HepG2 (cell line): ENCODE data around the gene PSPH. TPM values are rescaled to one million over a fixed set of nuclear protein-coding genes. Genes with fewer than 3 reads are reported as not detected.

Experiments
- BCL6 ChIP-seq: IDR thresholded peaks from 2 replicates; pipeline ENCODE4 v1.6.1; 2016; ENCODE audit warnings: missing genetic modification reagents, missing compliant biosample characterization
- BRCA1 ChIP-seq: sonication (generic); formaldehyde crosslinking; IDR thresholded peaks from 2 replicates; pipeline ENCODE4 v1.4.0; 2020; ENCODE audit warnings: missing genetic modification reagents
- BRD4 ChIP-seq: sonication (generic); formaldehyde crosslinking; IDR thresholded peaks from 2 replicates; pipeline ENCODE4 v1.4.0; 2020; ENCODE audit warnings: missing genetic modification reagents
- CEBPG ChIP-seq: IDR thresholded peaks from 2 replicates; pipeline ENCODE4 v1.6.1; 2016
- KLF11 ChIP-seq: IDR thresholded peaks from 2 replicates; pipeline ENCODE4 v1.6.1; 2016; ENCODE audit warnings: missing compliant biosample characterization
- NKX3-1 ChIP-seq: sonication (generic); formaldehyde crosslinking; IDR thresholded peaks from 2 replicates; pipeline ENCODE4 v1.5.0; 2020; ENCODE audit warnings: missing genetic modification reagents
- PITX1 ChIP-seq: sonication (generic); formaldehyde crosslinking; IDR thresholded peaks from 2 replicates; pipeline ENCODE4 v1.5.1; 2020; ENCODE audit warnings: mild to moderate bottlenecking, missing genetic modification reagents
- SNRNP70 ChIP-seq: fragments of 200-400 bp; formaldehyde crosslinking; IDR thresholded peaks from 2 replicates; pipeline ENCODE4 v1.6.1; 2017; ENCODE audit warnings: mild to moderate bottlenecking, low read depth, low read length, moderate library complexity
- ZNF556 ChIP-seq: sonication (generic); formaldehyde crosslinking; IDR thresholded peaks from 2 replicates; pipeline ENCODE4 v1.4.0; 2020; ENCODE audit warnings: mild to moderate bottlenecking, missing genetic modification reagents, borderline replicate concordance
- ZNF563 ChIP-seq: sonication (generic); formaldehyde crosslinking; IDR thresholded peaks from 2 replicates; pipeline ENCODE4 v1.8.0; 2022; ENCODE audit warnings: mild to moderate bottlenecking, moderate library complexity, missing genetic modification reagents
- ZNF772 ChIP-seq: sonication (generic); formaldehyde crosslinking; IDR thresholded peaks from 2 replicates; pipeline ENCODE4 v1.5.0; 2020; ENCODE audit warnings: mild to moderate bottlenecking, missing genetic modification reagents
- ZNF883 ChIP-seq: sonication (generic); formaldehyde crosslinking; IDR thresholded peaks from 2 replicates; pipeline ENCODE4 v1.5.1; 2020; ENCODE audit warnings: mild to moderate bottlenecking, missing genetic modification reagents; ENCODE audit errors: not compliant biosample characterization
- polyA plus RNA-seq, 8 experiments: library from polyadenylated mRNA; depleted of rRNA in 3 of 8; stranded (reverse) in 7 of 8; unstranded in 1 of 8; fragments of >200 nt; fragmentation: Illumina TruSeq in 4 of 8; extraction: Trizol in 4 of 8; gene quantifications; 2 replicates each; pipeline versions ENCODE4 v1.2.1 to v1.2.3, GENCODE V29; 2011 to 2016; ENCODE audit warnings: low read depth in 4 of 8, missing spikeins in 1 of 8, mixed read lengths in 1 of 8; ENCODE audit not compliant: insufficient read depth in 1 of 8
- total RNA-seq, 5 experiments: library from RNA; depleted of rRNA; stranded (reverse); fragments of >200 nt; fragmentation: Illumina TruSeq; extraction: Trizol; gene quantifications; 2 replicates each; pipeline ENCODE4 v1.2.3, GENCODE V29; 2016; ENCODE audit warnings: low read depth in 1 of 5
- TF ChIP-seq, protein P1 (sequence below): sonication (generic); formaldehyde crosslinking; IDR thresholded peaks from 2 replicates; pipeline ENCODE4 v1.5.0; 2020; ENCODE audit warnings: mild to moderate bottlenecking, missing genetic modification reagents, borderline replicate concordance
- TF ChIP-seq, protein P2 (sequence below): sonication (generic); formaldehyde crosslinking; IDR thresholded peaks from 2 replicates; pipeline ENCODE4 v1.4.0; 2020; ENCODE audit warnings: missing genetic modification reagents
- TF ChIP-seq, protein P3 (sequence below): IDR thresholded peaks from 2 replicates; pipeline ENCODE4 v1.6.1; 2016; ENCODE audit warnings: mild to moderate bottlenecking
- TF ChIP-seq, protein P4 (sequence below): sonication (generic); formaldehyde crosslinking; IDR thresholded peaks from 2 replicates; pipeline ENCODE4 v1.5.0; 2020; ENCODE audit warnings: missing genetic modification reagents
- TF ChIP-seq, protein P5 (sequence below): sonication (generic); formaldehyde crosslinking; IDR thresholded peaks from 2 replicates; pipeline ENCODE4 v1.5.1; 2020; ENCODE audit warnings: mild to moderate bottlenecking, missing genetic modification reagents, borderline replicate concordance

The PSPH gene
- total and polyA plus RNA-seq, 2 of the 13 experiments (the other 11 are each of a cell fraction or from before 2014, with no cell fraction given), result 85.5 to 124 TPM

DNA sequence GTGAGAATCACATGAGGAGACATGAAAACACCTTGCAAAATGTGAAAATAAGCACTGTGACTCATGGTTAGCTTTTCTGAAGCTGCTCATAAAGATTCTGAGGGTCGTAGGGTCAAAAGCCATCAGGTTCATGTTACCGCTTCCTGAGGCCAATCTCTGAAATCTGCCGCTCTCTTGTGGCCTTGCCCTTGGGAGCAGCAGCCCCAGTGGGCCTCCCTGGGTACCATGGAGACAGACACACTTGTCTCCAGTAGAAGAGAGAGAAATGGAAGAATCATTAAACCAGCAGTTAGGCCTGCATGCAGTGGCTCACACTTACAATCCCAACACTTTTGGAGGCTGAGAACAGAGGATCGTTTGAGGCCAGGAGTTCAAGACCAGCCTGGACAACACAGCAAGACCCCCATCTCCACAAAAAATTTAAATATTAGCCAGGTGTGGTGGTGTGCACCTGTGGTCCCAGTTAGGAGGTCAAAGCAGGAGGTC lies 44.0 kb downstream of the PSPH start (continued):
- TF ChIP-seq, protein P1, sequence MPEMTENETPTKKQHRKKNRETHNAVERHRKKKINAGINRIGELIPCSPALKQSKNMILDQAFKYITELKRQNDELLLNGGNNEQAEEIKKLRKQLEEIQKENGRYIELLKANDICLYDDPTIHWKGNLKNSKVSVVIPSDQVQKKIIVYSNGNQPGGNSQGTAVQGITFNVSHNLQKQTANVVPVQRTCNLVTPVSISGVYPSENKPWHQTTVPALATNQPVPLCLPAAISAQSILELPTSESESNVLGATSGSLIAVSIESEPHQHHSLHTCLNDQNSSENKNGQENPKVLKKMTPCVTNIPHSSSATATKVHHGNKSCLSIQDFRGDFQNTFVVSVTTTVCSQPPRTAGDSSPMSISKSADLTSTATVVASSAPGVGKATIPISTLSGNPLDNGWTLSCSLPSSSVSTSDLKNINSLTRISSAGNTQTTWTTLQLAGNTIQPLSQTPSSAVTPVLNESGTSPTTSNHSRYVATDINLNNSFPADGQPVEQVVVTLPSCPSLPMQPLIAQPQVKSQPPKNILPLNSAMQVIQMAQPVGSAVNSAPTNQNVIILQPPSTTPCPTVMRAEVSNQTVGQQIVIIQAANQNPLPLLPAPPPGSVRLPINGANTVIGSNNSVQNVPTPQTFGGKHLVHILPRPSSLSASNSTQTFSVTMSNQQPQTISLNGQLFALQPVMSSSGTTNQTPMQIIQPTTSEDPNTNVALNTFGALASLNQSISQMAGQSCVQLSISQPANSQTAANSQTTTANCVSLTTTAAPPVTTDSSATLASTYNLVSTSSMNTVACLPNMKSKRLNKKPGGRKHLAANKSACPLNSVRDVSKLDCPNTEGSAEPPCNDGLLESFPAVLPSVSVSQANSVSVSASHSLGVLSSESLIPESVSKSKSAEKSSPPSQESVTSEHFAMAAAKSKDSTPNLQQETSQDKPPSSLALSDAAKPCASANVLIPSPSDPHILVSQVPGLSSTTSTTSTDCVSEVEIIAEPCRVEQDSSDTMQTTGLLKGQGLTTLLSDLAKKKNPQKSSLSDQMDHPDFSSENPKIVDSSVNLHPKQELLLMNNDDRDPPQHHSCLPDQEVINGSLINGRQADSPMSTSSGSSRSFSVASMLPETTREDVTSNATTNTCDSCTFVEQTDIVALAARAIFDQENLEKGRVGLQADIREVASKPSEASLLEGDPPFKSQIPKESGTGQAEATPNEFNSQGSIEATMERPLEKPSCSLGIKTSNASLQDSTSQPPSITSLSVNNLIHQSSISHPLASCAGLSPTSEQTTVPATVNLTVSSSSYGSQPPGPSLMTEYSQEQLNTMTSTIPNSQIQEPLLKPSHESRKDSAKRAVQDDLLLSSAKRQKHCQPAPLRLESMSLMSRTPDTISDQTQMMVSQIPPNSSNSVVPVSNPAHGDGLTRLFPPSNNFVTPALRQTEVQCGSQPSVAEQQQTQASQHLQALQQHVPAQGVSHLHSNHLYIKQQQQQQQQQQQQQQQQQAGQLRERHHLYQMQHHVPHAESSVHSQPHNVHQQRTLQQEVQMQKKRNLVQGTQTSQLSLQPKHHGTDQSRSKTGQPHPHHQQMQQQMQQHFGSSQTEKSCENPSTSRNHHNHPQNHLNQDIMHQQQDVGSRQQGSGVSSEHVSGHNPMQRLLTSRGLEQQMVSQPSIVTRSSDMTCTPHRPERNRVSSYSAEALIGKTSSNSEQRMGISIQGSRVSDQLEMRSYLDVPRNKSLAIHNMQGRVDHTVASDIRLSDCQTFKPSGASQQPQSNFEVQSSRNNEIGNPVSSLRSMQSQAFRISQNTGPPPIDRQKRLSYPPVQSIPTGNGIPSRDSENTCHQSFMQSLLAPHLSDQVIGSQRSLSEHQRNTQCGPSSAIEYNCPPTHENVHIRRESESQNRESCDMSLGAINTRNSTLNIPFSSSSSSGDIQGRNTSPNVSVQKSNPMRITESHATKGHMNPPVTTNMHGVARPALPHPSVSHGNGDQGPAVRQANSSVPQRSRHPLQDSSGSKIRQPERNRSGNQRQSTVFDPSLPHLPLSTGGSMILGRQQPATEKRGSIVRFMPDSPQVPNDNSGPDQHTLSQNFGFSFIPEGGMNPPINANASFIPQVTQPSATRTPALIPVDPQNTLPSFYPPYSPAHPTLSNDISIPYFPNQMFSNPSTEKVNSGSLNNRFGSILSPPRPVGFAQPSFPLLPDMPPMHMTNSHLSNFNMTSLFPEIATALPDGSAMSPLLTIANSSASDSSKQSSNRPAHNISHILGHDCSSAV (CRISPR knock-in tag), result no peak
- peak; percentile 92 for TF ChIP-seq BCL6 (CRISPR knock-in tag)
- peak; percentile 75; the same call in 1 of the 2 replicates for TF ChIP-seq PITX1 (CRISPR knock-in tag)
- TF ChIP-seq, protein P2, sequence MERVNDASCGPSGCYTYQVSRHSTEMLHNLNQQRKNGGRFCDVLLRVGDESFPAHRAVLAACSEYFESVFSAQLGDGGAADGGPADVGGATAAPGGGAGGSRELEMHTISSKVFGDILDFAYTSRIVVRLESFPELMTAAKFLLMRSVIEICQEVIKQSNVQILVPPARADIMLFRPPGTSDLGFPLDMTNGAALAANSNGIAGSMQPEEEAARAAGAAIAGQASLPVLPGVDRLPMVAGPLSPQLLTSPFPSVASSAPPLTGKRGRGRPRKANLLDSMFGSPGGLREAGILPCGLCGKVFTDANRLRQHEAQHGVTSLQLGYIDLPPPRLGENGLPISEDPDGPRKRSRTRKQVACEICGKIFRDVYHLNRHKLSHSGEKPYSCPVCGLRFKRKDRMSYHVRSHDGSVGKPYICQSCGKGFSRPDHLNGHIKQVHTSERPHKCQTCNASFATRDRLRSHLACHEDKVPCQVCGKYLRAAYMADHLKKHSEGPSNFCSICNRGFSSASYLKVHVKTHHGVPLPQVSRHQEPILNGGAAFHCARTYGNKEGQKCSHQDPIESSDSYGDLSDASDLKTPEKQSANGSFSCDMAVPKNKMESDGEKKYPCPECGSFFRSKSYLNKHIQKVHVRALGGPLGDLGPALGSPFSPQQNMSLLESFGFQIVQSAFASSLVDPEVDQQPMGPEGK (CRISPR knock-in tag), result peak; percentile 70
- TF ChIP-seq, protein P3, sequence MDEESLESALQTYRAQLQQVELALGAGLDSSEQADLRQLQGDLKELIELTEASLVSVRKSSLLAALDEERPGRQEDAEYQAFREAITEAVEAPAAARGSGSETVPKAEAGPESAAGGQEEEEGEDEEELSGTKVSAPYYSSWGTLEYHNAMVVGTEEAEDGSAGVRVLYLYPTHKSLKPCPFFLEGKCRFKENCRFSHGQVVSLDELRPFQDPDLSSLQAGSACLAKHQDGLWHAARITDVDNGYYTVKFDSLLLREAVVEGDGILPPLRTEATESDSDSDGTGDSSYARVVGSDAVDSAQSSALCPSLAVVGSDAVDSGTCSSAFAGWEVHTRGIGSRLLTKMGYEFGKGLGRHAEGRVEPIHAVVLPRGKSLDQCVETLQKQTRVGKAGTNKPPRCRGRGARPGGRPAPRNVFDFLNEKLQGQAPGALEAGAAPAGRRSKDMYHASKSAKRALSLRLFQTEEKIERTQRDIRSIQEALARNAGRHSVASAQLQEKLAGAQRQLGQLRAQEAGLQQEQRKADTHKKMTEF (CRISPR knock-in tag), result peak; percentile 96
- TF ChIP-seq, protein P4, sequence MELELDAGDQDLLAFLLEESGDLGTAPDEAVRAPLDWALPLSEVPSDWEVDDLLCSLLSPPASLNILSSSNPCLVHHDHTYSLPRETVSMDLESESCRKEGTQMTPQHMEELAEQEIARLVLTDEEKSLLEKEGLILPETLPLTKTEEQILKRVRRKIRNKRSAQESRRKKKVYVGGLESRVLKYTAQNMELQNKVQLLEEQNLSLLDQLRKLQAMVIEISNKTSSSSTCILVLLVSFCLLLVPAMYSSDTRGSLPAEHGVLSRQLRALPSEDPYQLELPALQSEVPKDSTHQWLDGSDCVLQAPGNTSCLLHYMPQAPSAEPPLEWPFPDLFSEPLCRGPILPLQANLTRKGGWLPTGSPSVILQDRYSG (CRISPR knock-in tag), result no peak
- TF ChIP-seq ZNF772 (CRISPR knock-in tag), result no peak
- TF ChIP-seq NKX3-1 (CRISPR knock-in tag), result no peak
- no peak for TF ChIP-seq BRD4
- no peak for TF ChIP-seq ZNF563 (CRISPR knock-in tag)
- TF ChIP-seq, protein P5, sequence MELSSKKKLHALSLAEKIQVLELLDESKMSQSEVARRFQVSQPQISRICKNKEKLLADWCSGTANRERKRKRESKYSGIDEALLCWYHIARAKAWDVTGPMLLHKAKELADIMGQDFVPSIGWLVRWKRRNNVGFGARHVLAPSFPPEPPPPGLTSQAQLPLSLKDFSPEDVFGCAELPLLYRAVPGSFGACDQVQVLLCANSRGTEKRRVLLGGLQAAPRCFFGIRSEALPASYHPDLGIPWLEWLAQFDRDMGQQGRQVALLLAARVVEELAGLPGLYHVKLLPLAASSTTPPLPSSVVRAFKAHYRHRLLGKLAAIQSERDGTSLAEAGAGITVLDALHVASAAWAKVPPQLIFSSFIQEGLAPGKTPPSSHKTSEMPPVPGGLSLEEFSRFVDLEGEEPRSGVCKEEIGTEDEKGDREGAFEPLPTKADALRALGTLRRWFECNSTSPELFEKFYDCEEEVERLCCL, result no peak
- peak; percentile 68 for TF ChIP-seq CEBPG (CRISPR knock-in tag)
- no peak for TF ChIP-seq BRCA1 (CRISPR knock-in tag)
- TF ChIP-seq SNRNP70, result no peak
- 0 out of 2 replicates have a peak, but pooled peaks have one; percentile 50 for TF ChIP-seq KLF11 (CRISPR knock-in tag)
- TF ChIP-seq ZNF883 (CRISPR knock-in tag), result no peak
- TF ChIP-seq ZNF556 (CRISPR knock-in tag), result peak; percentile 66; the same call in 1 of the 2 replicates
